Measurements from ENCODE around the gene TAF1L.

Gene TAF1L

DNA sequence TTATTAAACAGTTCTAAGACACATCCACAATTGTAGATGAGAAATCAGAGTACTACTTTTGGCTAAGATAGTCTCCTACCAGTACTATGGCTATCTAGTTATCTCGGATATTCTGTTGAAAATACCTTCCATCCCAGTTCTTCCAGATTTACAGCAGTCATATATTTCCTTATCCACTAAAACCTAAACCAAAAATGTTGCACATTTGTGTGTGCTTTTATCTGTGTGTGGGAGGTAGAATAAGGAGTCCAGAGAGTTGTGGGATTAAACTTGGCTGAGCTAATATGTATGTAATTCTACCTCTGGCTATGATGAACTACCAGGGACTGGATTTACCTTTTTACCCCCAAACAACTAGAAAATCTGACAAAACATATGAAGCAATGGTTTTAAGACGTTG lies 45.0 kb downstream of the TAF1L start:
- DNase-seq = no peak

DNA sequence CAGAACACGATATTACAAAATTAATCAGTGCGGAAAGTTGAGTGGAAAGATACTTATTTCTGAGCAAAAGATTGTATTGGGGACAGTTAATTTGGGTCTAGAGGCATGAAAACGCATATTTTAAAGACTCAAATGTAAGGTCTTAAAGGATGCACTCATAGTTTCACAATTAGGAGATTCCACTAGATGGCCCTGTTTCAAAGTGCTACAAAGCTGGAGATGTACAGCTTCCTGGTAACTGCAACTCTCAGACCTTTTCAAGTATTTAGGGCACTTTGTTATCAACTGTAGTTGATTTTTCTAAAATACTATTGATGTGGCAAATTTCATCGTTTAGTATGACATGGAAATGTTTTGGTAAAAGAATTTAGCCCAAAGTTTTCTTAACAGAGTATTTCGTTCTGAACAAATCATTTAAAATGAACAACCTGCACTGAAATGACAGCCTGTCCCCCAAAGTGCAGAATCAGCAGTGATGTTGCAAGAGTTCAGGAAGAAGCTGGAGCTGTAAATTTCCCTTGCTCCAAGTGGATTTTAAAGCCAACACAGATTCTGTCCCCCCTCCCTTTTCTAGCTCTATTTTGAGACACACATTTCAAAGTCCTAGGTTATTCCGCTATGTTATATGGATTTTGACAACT lies 46.3 kb downstream of the TAF1L start:
- peak; percentile 0 for DNase-seq

DNA sequence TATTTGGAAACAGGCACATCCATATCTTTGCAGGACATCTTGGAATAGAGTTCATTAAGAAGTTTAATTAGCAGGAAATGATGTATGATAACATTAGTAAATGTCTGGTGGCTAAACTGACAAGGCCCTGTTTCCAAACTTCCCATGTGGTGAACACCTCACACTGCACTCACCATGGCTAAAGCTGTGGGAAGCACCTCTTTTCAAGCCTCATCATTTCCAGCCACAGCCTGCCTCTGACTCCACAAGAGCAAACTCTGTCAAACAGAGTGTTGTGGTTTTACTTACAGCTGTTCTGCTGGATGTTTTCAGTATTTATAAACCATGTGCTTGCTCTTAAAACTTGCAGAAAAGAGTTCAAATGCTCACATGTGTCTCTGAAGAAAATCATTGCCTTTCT lies 47.6 kb downstream of the TAF1L start:
- DNase-seq = no peak

DNA sequence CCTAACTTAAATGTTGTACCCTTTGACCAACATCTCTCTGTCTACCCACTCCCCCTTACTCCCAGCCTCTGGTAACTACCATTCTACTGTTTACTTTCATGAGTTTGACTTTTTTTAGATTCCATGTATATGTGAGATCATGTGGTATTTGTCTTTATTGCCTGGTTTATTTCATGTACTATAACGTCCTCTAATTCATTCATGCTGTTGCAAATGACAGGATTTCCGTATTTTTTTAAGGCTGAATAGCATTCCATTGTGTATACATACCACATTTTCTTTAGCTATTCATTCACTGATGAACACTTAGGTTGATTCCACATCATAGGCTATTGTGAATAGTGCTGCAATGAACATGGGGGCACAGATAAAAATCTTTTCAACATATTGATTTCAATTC lies 50.7 kb downstream of the TAF1L start:
- DNase-seq = no peak

DNA sequence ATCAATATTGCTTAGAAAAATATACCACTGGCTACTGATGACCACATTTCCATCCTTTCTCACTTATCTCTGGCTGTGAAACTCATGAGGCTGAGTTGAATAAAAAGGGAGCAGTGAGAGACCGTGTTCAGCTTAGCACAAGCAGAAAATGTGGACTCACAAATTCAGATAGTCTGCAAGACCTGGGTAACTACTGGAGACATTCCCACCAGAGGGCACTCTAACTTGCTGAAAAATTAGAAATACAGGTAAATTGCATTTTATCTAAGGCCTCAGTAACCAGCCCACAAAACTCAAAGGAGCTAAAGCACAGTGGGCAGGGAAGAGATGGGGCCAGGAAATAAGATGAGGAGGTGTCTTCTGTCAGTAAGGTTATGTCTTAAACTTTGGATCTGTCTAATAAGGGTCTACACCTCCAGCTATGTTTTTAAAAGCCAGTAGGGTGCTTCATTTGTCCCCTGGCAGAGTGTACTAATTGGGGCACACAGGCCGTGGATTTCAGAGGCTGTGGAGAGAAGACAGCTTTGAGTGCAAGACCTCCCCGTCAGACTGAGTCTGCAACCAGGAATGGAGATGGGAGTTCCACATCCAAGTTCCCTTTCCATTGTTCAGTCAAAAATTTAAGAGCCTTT lies 53.8 kb downstream of the TAF1L start:
- DNase-seq = peak; percentile 39

DNA sequence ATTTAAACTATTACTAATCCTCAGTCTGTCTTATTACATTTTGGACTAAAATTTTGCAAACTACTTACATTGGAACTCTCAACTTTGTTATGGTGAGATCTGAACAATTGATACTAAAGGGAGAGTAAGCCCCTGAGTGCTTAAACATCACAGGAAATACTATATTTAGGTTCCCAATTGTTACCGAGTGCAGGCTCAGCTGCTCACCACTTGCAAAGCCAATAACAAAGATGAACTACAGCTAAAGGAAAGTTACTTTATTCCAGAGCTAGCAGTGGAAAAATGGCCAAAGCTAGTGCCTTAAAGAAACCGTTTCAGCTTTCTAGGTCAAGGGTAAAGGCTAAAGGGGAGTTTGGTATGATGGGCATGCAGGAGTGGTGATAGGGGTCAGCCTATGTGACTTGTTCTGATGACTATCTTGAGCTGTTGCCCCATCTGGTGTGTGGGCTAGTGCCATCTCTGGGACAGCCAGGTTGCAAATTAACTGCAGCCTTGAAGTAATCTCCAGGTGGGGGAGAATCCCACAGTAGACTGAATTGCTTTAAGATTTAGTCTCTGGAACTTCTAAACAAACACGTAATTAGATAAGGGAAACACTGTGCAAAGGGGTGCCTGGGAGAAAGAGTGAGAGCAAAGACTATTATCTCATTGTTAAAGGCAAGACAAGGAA lies 54.7 kb downstream of the TAF1L start:
- DNase-seq = no peak

DNA sequence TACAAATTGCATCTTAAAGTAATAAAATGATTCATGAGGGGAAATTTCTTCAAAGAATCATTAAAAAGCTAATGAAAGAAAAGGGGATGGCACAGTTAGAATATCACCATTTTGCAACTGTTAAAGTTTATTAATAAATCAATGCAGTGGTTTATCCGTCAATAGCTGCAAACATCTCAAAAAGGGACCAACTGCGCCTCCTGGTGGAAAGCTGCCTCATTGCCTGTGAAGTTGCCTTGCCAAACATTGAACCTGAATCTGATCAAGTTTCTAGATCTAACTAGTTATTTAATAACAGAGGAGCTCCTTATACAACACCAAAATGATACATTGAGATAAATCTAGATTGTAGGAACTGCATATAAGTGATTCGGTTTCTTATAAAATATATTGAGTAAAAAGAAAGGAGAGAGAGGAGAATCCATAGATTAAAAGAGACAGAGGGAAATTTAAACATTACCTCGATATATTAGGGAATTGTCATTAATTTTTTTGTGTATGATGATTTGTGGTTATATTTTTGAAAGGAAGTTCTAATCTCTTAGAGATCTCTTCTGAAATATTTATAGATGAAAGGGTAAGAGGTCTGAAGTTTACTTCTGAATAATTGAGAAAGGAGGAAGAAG lies 55.6 kb downstream of the TAF1L start:
- DNase-seq = peak; percentile 41

Data from NCI-H1092 (cell line).